ENCODE data around the gene MLLT3. TPM values are rescaled to one million over a fixed set of nuclear protein-coding genes. Genes with fewer than 3 reads are reported as not detected.

MLLT3 gene
- total and polyA plus RNA-seq, 2 donors (not counting 3 experiments of a cell fraction or from before 2014, with no cell fraction given): 6.1 to 10.0 TPM

- no peak for FAIRE-seq
- DNase-seq (ENCODE audit: low read depth, low spot score): peak; percentile 21
Observed at GRCh38 chr9:20395651-20396050, 226.6 kb downstream of the MLLT3 start.

More at GRCh38 chr9:20395651-20396050, 226.6 kb downstream of the MLLT3 start:
- no peaks in the 10 kb centered on the region for H4K20me1 ChIP-seq (replicated peaks; ENCODE audit: control insufficient read depth, extremely low read depth, insufficient read depth, low read length)
- ChIA-PET CTCF (interaction anchor here (0.5 to 1.1 kb wide), 2 partner anchors 74 to 715 kb away, joined by 3 to 4 read pairs; no protein-coding TSS in a partner anchor), POLR2A (no interaction called here)
- no peaks in the 10 kb centered on the region for H3K79me2 ChIP-seq (ENCODE audit: control insufficient read depth, insufficient read depth, low read length)
- no peak overlapping the region for H3K27ac ChIP-seq (ENCODE audit: insufficient read depth, low read depth, low read length)
- no peaks in the 10 kb centered on the region for H3K9me1 ChIP-seq (replicated peaks; ENCODE audit: control insufficient read depth, extremely low read depth, insufficient read depth, low read length)
- TF ChIP-seq POLR2AphosphoS5 (IDR thresholded peaks at IDR 0.05; ENCODE audit: insufficient read depth, low read depth, low read length) (no peak), MYC (IDR thresholded peaks at IDR 0.05; ENCODE audit: low read depth, low read length) (no peak), MAX (IDR thresholded peaks at IDR 0.05; ENCODE audit: insufficient read depth, insufficient read length) (no peak), CTCF (IDR thresholded peaks at IDR 0.05; ENCODE audit: extremely low read depth in 1 of 2, insufficient read depth in 1 of 2, low read depth in 1 of 2, low read length in 2 of 2) (no peak), POLR2A (IDR thresholded peaks at IDR 0.05; ENCODE audit: low read depth, low read length) (no peak), JUN (IDR thresholded peaks at IDR 0.05; ENCODE audit: borderline replicate concordance, insufficient read depth, insufficient read length, low read depth) (no peak), GATA2 (IDR thresholded peaks at IDR 0.05; ENCODE audit: insufficient read depth, insufficient read length, low read depth, low read length) (no peak), EZH2 (IDR thresholded peaks at IDR 0.05; ENCODE audit: borderline replicate concordance, low read depth, low read length, severe bottlenecking) (no peak), FOS (IDR thresholded peaks at IDR 0.05; ENCODE audit: borderline replicate concordance, insufficient read depth, low read length) (no peak)
- H3K27me3 ChIP-seq (ENCODE audit: control insufficient read depth in 2 of 2, insufficient read depth in 2 of 2, low read length in 2 of 2): no peaks in the 10 kb centered on the region
- H2AFZ ChIP-seq (ENCODE audit: low read depth, low read length): no peak overlapping the region
- H3K36me3 ChIP-seq (ENCODE audit: control insufficient read depth in 2 of 2, extremely low read depth in 1 of 2, insufficient read depth in 2 of 2, low read length in 2 of 2): no peaks in the 10 kb centered on the region
- no TSS peak for BruUV-seq (replicated peaks)
- no peak overlapping the region for H3K9ac ChIP-seq (replicated peaks; ENCODE audit: extremely low read depth, insufficient read depth, low read length)
- H3K9me3 ChIP-seq (replicated peaks; ENCODE audit: control insufficient read depth, insufficient read depth, low read length): no peaks in the 10 kb centered on the region
- no peak overlapping the region for H3K4me3 ChIP-seq (replicated peaks in 1 of 3; ENCODE audit: insufficient read depth in 1 of 3, low read depth in 1 of 3, low read length in 3 of 3)
- no peak overlapping the region for H3K4me2 ChIP-seq (ENCODE audit: insufficient read depth, low read length)
- no peaks in the 10 kb centered on the region for H3K4me1 ChIP-seq (ENCODE audit: control insufficient read depth, extremely low read depth, insufficient read depth, low read length)
- dilution Hi-C loops (cut with MboI; ENCODE audit: extremely low pct_ligation_motif_present, low sequenced_read_pairs) (no loop called here), intact Hi-C loops (cut with micrococcal nuclease) (no loop called here)

All from endothelial cell of umbilical vein (primary cell).